Karpas-422 (cell line): ENCODE results near the gene ARHGEF4. TPM values are rescaled to one million over a fixed set of nuclear protein-coding genes. Genes with fewer than 3 reads are reported as not detected.

ENCODE experiments used
- DNase-seq: peaks from one replicate; pipeline ENCODE4 v3.0.0-alpha.2; 2015
- H2AFZ ChIP-seq: fragments of 200-600 bp; sonication (generic); 2 replicates; pipeline ENCODE4 v1.6.1; 2014; ENCODE audit warnings: antibody characterized with exemption, low read length, mixed read lengths
- H3K27ac ChIP-seq: fragments of 200-600 bp; sonication (generic); 2 replicates; pipeline ENCODE4 v1.5.1; 2014; ENCODE audit warnings: mild to moderate bottlenecking, low read length, moderate library complexity
- H3K27me3 ChIP-seq: fragments of 200-600 bp; sonication (generic); 2 replicates; pipeline ENCODE4 v1.6.1; 2014; ENCODE audit warnings: low read length, mixed read lengths
- H3K36me3 ChIP-seq: fragments of 200-600 bp; sonication (generic); 2 replicates; pipeline ENCODE4 v1.6.1; 2014; ENCODE audit warnings: low read length, mixed read lengths; ENCODE audit not compliant: insufficient read depth
- H3K4me1 ChIP-seq: fragments of 200-600 bp; sonication (generic); 2 replicates; pipeline ENCODE4 v1.6.1; 2014; ENCODE audit warnings: mild to moderate bottlenecking, low read length, mixed read lengths
- H3K4me2 ChIP-seq: fragments of 200-600 bp; sonication (generic); 2 replicates; pipeline ENCODE4 v1.6.1; 2014; ENCODE audit warnings: low read length, low read depth, mild to moderate bottlenecking; ENCODE audit not compliant: poor library complexity, severe bottlenecking
- H3K4me3 ChIP-seq: fragments of 200-600 bp; sonication (generic); 2 replicates; pipeline ENCODE4 v1.5.1; 2014; ENCODE audit warnings: mild to moderate bottlenecking, antibody characterized with exemption, low read length, mixed read lengths
- H3K79me2 ChIP-seq: fragments of 200-600 bp; sonication (generic); 2 replicates; pipeline ENCODE4 v1.6.1; 2014; ENCODE audit warnings: mild to moderate bottlenecking, low read length, mixed read lengths
- H3K9ac ChIP-seq: fragments of 200-600 bp; sonication (generic); 2 replicates; pipeline ENCODE4 v1.6.0; 2014; ENCODE audit warnings: low read length
- H3K9me2 ChIP-seq: fragments of 200-600 bp; sonication (generic), shearing (Covaris generic); replicated peaks from 2 replicates; pipeline ENCODE4 v1.6.0; 2014; ENCODE audit warnings: mild to moderate bottlenecking, low read length, moderate library complexity; ENCODE audit not compliant: insufficient read depth
- H3K9me3 ChIP-seq: fragments of 300-700, 200-600 bp; sonication (generic); 2 replicates; pipeline ENCODE4 v1.6.1; 2014; ENCODE audit warnings: low read length, mixed read lengths
- H4K20me1 ChIP-seq: fragments of 200-600 bp; sonication (generic); 2 replicates; pipeline ENCODE4 v1.6.1; 2014; ENCODE audit warnings: mild to moderate bottlenecking, antibody characterized with exemption, low read length, low read depth; ENCODE audit not compliant: insufficient read depth
- total RNA-seq: library from RNA; depleted of rRNA; stranded (reverse); fragments of >200 nt; shearing (Covaris generic); gene quantifications from 2 replicates; pipeline ENCODE4 v1.2.3, GENCODE V29; 2014; ENCODE audit warnings: low replicate concordance

ARHGEF4 gene
- total RNA-seq, 1 experiment from 2014 or later, result not detected

DNA sequence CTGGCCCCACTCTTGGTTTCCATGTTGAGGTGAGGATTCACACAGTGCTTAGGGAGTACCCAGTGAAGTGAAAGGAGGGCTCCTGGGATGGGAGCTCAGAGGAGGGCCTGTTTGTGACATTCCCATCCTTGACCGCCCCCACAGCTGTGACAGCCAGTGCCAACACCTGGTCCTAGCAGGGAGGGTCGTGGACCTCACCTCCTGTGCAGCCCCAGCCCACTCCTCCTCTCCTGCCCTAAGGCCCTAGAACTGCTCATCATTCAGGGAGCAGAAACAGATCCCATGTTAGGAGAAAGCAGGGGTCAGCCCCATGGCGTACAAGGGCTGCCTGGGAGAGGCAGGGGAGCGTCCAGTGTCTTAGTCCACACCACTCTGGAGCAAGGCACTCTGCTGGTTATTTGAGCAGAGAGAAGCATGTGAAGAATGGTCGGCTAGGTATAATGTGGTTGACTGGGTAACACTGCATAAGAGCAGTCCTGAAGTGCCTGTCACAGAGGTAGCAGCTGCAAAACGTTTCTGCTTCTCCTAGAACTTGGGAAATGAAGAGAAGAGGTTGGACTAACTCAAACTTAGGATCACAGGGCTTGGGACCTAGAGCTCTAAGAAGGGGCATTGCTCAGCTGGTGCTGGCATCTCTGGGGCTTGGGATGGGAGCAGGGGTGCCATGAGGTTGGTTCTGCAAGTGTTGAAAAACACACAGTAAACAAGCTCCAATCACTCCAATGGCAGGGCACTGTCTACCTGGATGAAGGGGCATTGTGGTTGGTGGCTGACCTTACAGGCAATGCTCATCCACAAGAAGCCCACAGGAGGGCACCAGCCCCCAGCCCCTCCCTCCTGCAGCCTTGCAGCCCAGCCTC, 200.9 kb downstream of the ARHGEF4 start:
- Histone ChIP-seq H3K9me2 (no peaks in the 10 kb centered on the region), H3K4me3 (no peak overlapping the region), H3K4me2 (no peak overlapping the region), H2AFZ (no peak overlapping the region), H3K36me3 (no peaks in the 10 kb centered on the region), H3K9ac (no peak overlapping the region), H3K27me3 (no peaks in the 10 kb centered on the region), H3K27ac (no peak overlapping the region), H3K4me1 (no peaks in the 10 kb centered on the region), H3K9me3 (no peaks in the 10 kb centered on the region), H4K20me1 (peaks cover 9% of the 10 kb centered on the region; the same call in 1 of the 2 replicates), H3K79me2 (no peaks in the 10 kb centered on the region)
- no peak for DNase-seq

DNA sequence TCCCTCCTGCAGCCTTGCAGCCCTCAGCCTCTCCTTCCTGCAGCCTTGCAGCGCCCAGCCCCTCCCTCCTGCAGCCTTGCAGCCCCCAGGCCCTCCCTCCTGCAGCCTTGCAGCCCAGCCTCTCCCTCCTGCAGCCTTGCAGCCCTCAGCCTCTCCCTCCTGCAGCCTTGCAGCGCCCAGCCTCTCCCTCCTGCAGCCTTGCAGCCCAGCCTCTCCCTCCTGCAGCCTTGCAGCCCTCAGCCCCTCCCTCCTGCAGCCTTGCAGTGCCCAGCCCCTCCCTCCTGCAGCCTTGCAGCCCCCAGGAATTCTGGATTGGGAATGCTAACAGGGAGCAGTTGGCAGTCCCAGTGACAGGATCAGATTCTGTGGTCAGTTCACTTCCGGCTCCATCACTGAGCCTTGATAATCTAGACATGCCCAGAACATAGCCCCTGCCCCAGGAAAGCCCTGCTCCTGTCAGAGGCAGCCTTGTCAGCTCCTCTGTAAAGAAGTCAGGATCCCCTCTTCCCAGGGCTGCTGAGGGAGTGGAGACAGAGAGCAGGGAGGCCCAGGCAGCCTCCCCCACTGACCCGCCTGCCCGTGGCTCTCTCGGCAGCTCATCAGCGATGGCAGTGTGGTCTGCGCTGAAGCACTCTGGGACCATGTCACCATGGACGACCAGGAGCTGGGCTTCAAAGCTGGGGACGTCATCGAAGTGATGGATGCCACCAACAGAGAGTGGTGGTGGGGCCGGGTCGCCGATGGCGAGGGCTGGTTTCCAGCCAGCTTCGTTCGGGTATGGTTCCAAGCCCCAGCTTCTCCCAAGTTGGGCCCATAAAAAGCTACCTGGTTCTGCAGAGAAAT, 201.8 kb downstream of the ARHGEF4 start:
- Histone ChIP-seq H4K20me1 (peaks cover 9% of the 10 kb centered on the region; the same call in 1 of the 2 replicates), H3K4me3 (no peak overlapping the region), H3K9me3 (no peaks in the 10 kb centered on the region), H3K79me2 (no peaks in the 10 kb centered on the region), H3K27ac (no peak overlapping the region), H3K9me2 (no peaks in the 10 kb centered on the region), H3K27me3 (no peaks in the 10 kb centered on the region), H3K4me1 (no peaks in the 10 kb centered on the region), H3K36me3 (no peaks in the 10 kb centered on the region), H3K9ac (no peak overlapping the region), H3K4me2 (no peak overlapping the region), H2AFZ (no peak overlapping the region)
- no peak for DNase-seq

DNA sequence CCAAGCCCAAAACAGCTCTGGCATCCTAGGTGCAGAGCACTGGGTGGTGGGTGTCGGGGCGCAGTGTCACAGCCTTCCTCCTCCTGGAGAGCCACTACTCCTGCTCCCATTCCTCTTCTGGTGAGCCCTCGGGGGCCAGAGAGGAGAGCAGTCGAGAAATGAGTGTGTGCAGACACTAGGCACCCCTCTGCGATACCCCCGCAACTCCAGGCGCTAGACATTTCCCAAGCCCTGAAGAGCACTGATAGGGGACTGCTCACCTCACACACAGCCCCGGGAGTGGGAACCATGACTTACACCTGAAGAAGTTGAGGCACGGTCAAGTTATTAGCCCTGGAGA, 202.4 kb downstream of the ARHGEF4 start:
- Histone ChIP-seq H3K27ac (no peak overlapping the region), H3K9me2 (no peaks in the 10 kb centered on the region), H3K27me3 (no peaks in the 10 kb centered on the region), H3K4me1 (no peaks in the 10 kb centered on the region), H2AFZ (no peak overlapping the region), H4K20me1 (peaks cover 4% of the 10 kb centered on the region; the same call in 1 of the 2 replicates), H3K9ac (no peak overlapping the region), H3K4me2 (no peak overlapping the region), H3K4me3 (no peak overlapping the region), H3K79me2 (no peaks in the 10 kb centered on the region), H3K9me3 (no peaks in the 10 kb centered on the region), H3K36me3 (no peaks in the 10 kb centered on the region)
- no peak for DNase-seq

DNA sequence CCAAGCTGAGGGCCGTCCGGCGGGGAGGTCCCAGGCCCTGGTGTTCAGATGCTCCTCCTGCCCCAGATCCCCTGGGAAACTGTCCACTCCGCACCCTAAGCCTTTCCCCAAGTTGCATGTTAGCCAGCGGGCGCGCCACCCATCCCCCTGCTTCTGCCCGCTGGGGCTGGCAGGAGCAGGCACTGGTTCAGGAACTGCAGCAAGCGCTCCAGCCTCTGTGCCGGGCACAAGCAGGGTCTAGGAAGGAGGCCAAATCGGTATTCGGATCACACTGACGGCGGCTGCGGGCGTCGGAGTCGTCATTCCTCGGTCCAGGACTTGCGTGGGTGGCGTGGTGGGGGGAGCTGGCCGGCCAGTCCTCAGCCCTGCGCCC, 202.8 kb downstream of the ARHGEF4 start:
- DNase-seq, result no peak
- Histone ChIP-seq H3K4me2 (no peak overlapping the region), H3K9ac (no peak overlapping the region), H3K79me2 (no peaks in the 10 kb centered on the region), H3K36me3 (no peaks in the 10 kb centered on the region), H2AFZ (no peak overlapping the region), H3K27me3 (no peaks in the 10 kb centered on the region), H3K27ac (no peak overlapping the region), H3K4me3 (no peak overlapping the region), H3K9me3 (no peaks in the 10 kb centered on the region), H4K20me1 (peaks cover 4% of the 10 kb centered on the region; the same call in 1 of the 2 replicates), H3K9me2 (no peaks in the 10 kb centered on the region), H3K4me1 (no peaks in the 10 kb centered on the region)

DNA sequence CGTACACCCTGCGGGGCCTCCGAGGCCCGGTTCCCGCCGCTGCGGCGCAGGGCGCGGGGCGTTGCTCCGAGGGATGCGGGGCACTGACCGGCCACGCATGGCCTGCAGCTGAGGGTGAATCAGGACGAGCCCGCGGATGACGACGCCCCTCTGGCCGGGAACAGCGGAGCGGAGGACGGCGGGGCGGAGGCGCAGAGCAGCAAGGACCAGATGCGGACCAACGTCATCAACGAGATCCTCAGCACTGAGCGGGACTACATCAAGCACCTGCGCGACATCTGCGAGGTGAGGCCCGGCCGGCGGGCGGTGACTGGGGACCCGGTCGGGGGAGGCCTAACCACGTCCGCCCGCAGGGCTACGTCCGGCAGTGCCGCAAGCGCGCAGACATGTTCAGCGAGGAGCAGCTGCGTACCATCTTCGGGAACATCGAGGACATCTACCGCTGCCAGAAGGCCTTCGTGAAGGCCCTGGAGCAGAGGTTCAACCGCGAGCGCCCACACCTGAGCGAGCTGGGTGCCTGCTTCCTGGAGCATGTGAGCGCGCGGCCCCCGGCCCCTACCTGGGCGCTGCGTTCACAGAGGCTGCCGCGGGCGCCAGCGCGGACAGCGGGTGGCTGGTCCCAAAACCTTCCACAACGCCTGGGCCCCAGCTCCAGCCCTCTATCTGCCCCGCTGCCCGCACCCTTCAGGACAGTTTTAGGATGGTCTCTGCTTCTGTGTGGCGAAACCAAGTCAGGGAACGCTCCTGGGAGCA, 203.4 kb downstream of the ARHGEF4 start:
- Histone ChIP-seq H3K27ac (no peak overlapping the region), H3K9me3 (no peaks in the 10 kb centered on the region), H3K4me1 (no peaks in the 10 kb centered on the region), H3K27me3 (no peaks in the 10 kb centered on the region), H3K4me3 (no peak overlapping the region), H4K20me1 (peaks cover 4% of the 10 kb centered on the region; the same call in 1 of the 2 replicates), H2AFZ (no peak overlapping the region), H3K36me3 (no peaks in the 10 kb centered on the region), H3K9ac (no peak overlapping the region), H3K4me2 (no peak overlapping the region), H3K9me2 (no peaks in the 10 kb centered on the region), H3K79me2 (no peaks in the 10 kb centered on the region)
- no peak for DNase-seq

DNA sequence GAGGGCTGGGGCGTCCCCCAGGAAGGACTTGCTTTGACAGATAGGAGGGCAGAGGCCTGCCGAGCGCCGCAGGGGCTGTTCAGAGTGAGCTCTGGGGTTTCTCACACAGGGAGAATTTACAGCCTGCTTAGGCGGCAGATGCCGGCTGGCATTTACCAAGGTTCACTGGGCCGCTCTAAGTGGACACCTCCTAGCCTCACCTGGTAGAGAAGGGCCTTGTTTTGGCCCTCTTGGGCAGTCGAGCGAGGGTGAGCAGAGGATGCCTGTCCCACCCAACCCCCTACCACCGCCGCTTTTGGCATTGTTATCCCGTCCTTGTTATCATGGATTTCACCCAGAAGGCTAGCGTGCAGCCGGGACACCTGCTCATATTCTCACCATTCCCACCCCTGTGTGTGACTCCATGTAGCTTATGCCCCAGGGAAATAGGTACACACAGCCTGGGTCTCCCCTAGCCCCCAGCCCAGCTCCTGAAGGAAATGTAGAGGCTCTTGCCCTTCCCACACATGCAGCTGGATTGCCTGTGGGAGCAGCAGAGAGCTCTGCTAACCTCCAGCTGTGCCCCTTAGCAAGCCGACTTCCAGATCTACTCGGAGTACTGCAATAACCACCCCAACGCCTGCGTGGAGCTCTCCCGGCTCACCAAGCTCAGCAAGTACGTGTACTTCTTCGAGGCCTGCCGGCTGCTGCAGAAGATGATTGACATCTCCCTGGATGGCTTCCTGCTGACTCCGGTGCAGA, 204.1 kb downstream of the ARHGEF4 start:
- Histone ChIP-seq H3K79me2 (no peaks in the 10 kb centered on the region), H2AFZ (no peak overlapping the region), H3K4me2 (no peak overlapping the region), H4K20me1 (peaks cover 4% of the 10 kb centered on the region; the same call in 1 of the 2 replicates), H3K27me3 (no peaks in the 10 kb centered on the region), H3K4me3 (no peak overlapping the region), H3K4me1 (no peaks in the 10 kb centered on the region), H3K9me3 (no peaks in the 10 kb centered on the region), H3K27ac (no peak overlapping the region), H3K36me3 (no peaks in the 10 kb centered on the region), H3K9ac (no peak overlapping the region), H3K9me2 (no peaks in the 10 kb centered on the region)
- no peak for DNase-seq

DNA sequence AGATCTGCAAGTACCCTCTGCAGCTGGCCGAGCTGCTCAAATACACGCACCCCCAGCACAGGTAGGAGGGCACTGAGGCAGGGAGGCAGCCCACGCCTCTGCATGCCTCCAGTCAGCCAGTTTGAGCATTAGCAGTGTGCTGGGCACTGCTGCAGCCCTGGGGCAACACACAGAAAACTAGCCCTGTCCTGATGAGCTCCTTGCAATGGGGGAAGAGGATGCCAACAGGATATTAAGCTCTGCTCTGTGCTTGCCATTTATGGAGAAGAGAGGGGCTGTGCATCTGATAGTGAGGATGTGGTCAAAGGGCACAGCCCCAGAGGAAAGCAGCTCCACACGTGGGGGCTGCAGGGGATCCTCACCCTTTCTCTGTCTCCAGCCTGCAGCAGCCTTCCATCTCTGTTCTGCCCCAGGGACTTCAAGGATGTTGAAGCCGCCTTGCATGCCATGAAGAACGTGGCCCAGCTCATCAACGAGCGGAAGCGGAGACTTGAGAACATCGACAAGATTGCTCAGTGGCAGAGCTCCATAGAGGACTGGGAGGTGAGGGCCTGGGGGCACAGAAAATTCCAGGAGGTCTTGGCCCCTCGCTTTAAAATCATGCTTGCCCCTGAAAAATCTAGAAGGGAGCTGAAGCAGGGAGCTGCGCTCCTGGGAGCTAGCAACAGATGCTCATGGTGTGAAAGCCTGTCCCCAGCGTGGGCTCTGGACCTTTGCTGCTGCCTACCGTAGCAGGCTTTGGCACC, 204.9 kb downstream of the ARHGEF4 start:
- no peak for DNase-seq
- Histone ChIP-seq H3K27me3 (no peaks in the 10 kb centered on the region), H3K36me3 (no peaks in the 10 kb centered on the region), H3K9me2 (no peaks in the 10 kb centered on the region), H2AFZ (no peak overlapping the region), H3K9ac (no peak overlapping the region), H3K9me3 (no peaks in the 10 kb centered on the region), H3K4me1 (no peaks in the 10 kb centered on the region), H3K4me2 (no peak overlapping the region), H4K20me1 (peaks cover 4% of the 10 kb centered on the region; the same call in 1 of the 2 replicates), H3K27ac (no peak overlapping the region), H3K79me2 (no peaks in the 10 kb centered on the region), H3K4me3 (no peak overlapping the region)
